HG03457 (cell line): ENCODE data around the gene ANP32A.
"Not testable (repeated sequence)": the region's sequence is repeated elsewhere in the genome, so short reads cannot be mapped to it uniquely, and the experiment has no call there.

ENCODE experiments used
- ATAC-seq: cut with Tn5 transposase; IDR thresholded peaks from one replicate; pipeline ENCODE4 v1.9.1; 2021; ENCODE audit warnings: moderate number of reproducible peaks; ENCODE audit not compliant: unreplicated experiment

ANP32A gene

GRCh38 chr15:68759982-68760579 is 60.6 kb downstream of the ANP32A start:
- ATAC-seq = not testable (repeated sequence)

GRCh38 chr15:68755731-68756130 is 65.0 kb downstream of the ANP32A start:
- ATAC-seq = no peak

GRCh38 chr15:68751622-68752021 is 69.1 kb downstream of the ANP32A start:
- ATAC-seq = no peak

GRCh38 chr15:68749793-68750192 is 70.9 kb downstream of the ANP32A start:
- no peak for ATAC-seq

GRCh38 chr15:68749365-68749764 is 71.3 kb downstream of the ANP32A start:
- no peak for ATAC-seq

GRCh38 chr15:68743256-68743655 is 77.4 kb downstream of the ANP32A start:
- no peak for ATAC-seq

- no peak for ATAC-seq
These were observed 81.2 kb downstream of the ANP32A start for GRCh38 chr15:68739390-68740080.

- ATAC-seq = no peak
These were observed 85.1 kb downstream of the ANP32A start for GRCh38 chr15:68735610-68736009.

GRCh38 chr15:68734881-68735280 is 85.8 kb downstream of the ANP32A start:
- no peak for ATAC-seq

GRCh38 chr15:68734352-68734751 is 86.3 kb downstream of the ANP32A start:
- ATAC-seq = no peak

GRCh38 chr15:68733666-68734065 is 87.0 kb downstream of the ANP32A start:
- no peak for ATAC-seq

- no peak for ATAC-seq
These were observed 88.2 kb downstream of the ANP32A start for GRCh38 chr15:68732451-68732850.

- no peak for ATAC-seq
These were observed 89.5 kb downstream of the ANP32A start for GRCh38 chr15:68730976-68731897.

GRCh38 chr15:68730471-68730919 is 90.2 kb downstream of the ANP32A start:
- ATAC-seq = no peak

GRCh38 chr15:68729789-68730411 is 90.8 kb downstream of the ANP32A start:
- no peak for ATAC-seq
